Activated T-cell treated with anti-CD3 and anti-CD28 coated beads for 48 hours (primary cell): ENCODE measurements around the gene INHBC.

Experiments
- DNase-seq: peaks from one replicate; pipeline ENCODE4 v3.0.0-alpha.2; 2020; ENCODE audit warnings: low read depth

INHBC gene

GRCh38 chr12:57469296-57470164 lies 34.9 kb downstream of the INHBC start:
- DNase-seq, result no peak

DNA sequence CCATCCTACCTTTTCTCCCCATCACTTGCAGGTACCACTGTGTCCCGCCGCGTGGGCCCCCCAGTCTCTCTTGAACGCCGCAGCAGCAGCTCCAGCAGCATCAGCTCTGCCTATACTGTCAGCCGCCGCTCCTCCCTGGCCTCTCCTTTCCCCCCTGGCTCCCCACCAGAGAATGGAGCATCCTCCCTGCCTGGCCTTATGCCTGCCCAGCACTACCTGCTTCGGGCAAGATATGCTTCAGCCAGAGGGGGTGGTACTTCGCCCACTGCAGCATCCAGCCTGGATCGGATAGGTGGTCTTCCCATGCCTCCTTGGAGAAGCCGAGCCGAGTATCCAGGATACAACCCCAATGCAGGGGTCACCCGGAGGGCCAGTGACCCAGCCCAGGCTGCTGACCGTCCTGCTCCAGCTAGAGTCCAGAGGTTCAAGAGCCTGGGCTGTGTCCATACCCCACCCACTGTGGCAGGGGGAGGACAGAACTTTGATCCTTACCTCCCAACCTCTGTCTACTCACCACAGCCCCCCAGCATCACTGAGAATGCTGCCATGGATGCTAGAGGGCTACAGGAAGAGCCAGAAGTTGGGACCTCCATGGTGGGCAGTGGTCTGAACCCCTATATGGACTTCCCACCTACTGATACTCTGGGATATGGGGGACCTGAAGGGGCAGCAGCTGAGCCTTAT lies 35.8 kb downstream of the INHBC start:
- no peak for DNase-seq

DNA sequence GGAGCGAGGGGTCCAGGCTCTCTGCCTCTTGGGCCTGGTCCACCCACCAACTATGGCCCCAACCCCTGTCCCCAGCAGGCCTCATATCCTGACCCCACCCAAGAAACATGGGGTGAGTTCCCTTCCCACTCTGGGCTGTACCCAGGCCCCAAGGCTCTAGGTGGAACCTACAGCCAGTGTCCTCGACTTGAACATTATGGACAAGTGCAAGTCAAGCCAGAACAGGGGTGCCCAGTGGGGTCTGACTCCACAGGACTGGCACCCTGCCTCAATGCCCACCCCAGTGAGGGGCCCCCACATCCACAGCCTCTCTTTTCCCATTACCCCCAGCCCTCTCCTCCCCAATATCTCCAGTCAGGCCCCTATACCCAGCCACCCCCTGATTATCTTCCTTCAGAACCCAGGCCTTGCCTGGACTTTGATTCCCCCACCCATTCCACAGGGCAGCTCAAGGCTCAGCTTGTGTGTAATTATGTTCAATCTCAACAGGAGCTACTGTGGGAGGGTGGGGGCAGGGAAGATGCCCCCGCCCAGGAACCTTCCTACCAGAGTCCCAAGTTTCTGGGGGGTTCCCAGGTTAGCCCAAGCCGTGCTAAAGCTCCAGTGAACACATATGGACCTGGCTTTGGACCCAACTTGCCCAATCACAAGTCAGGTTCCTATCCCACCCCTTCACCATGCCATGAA lies 36.5 kb downstream of the INHBC start:
- DNase-seq, result no peak

- DNase-seq, result no peak
Measured at GRCh38 chr12:57471661-57472060, 37.1 kb downstream of the INHBC start.

GRCh38 chr12:57472391-57472790 lies 37.8 kb downstream of the INHBC start:
- DNase-seq, result no peak

- no peak for DNase-seq
Measured at GRCh38 chr12:57473392-57473791, 38.8 kb downstream of the INHBC start.

DNA sequence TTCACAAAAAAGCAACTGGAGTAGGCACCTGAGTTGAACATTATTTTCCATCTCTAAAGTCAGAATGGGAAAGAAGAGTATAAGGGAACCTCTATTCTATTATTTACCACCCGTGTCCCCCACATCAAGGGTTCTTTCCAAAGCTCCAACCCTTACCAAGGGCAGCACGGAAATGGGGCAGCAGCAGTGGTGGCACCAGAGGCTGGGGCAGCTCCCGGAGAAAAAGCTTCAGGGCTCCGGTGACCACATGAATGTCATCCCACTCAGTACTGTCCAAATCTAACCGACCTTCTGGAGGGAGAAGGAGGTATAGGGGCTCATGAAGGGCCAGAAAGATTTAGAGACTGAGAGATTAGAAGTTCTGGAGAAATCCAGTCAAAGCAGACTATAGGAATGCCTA lies 39.3 kb downstream of the INHBC start:
- no peak for DNase-seq

- no peak for DNase-seq
Measured at GRCh38 chr12:57474430-57474829, 39.8 kb downstream of the INHBC start.

GRCh38 chr12:57474862-57475261 lies 40.3 kb downstream of the INHBC start:
- DNase-seq, result no peak

DNA sequence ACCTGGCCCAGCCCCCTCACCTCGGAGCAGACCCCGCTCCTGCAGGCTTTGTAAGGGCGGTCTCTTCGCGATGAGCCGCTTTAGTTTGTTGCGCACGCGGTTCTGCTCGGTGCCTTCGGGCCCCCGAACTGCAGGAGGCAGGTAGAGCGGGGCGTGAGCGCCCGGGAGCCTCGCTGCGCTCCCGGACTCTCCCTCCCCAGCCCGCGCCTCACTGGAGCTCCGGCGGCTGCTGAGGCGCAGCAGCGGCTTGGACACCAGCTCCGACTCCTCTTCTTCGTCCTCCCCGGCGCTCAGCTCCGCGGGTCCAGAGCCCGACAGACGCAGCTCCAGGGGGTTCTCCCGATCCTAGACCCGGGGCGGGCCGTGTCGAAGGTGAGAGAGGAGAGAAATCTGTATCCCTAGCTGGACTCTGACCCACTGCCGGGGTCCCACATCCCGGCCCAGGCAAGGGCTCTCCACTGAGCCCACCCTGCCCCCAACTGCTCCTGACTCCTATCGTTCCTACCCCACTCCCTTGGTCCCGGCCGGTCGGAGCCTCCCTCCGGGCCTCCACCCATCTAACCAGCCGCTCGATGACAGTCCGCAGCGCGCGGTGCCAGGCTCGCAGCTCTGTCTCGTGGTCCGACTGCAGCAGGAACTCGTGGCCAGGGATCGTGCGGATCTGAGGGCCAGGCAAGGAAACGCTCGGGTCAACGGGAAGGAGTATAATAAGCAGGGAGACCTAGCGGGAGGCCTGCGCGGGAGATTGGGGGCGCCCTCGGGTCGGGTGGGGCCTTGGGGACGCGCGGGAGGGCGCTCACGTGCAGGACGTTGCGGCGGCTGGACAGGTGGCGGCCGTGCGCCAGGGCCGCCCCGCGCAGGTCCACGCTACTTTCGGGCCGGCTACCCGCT lies 40.9 kb downstream of the INHBC start:
- DNase-seq, result no peak

GRCh38 chr12:57476162-57476992 lies 41.8 kb downstream of the INHBC start:
- DNase-seq, result peak; percentile 79

- no peak for DNase-seq
Measured at GRCh38 chr12:57476993-57477709, 42.6 kb downstream of the INHBC start.

GRCh38 chr12:57477710-57478681 lies 43.4 kb downstream of the INHBC start:
- DNase-seq, result no peak

DNA sequence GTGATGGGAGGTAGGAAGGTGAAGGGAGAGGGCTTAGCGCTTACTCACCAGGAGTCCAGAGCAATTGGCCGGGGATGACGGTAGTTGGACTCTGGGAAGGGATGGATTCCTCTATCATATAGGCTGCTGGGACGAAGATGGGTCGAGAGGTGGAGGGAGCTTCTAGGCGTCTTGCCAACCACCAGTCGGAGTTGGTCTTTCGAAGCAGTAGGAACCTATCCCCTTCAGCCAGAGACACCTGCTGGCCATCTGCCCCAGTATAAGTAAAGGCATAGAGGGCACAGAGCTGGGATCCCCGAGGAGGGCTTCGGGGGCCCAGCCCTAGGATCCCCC lies 44.4 kb downstream of the INHBC start:
- DNase-seq, result no peak

- DNase-seq, result no peak
Measured at GRCh38 chr12:57479376-57480115, 45.0 kb downstream of the INHBC start, which contains the start of gene ARHGAP9. ARHGAP9 (minus strand) TSS chr12:57479866; CDS start chr12:57479406, 460 bp downstream.

DNA sequence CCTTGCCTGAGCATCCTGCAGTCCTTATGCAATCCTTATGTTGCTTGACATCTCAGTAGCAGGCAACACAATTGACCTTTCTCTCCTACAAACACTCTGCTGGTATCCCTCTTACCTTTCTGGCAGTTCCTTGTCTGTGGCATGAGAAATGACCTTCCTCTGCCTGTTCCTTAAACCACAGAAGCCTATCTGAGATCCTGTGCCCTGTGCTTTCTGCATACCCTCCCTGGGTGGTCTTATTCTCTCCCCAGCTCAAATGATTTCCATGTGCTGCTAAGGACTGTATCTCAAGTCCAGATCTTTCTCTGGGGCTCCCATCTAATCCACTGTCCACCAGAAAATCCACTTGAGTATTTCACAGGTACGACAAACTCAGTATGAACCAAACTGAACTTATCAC lies 47.1 kb downstream of the INHBC start:
- DNase-seq, result no peak

- no peak for DNase-seq
Measured at GRCh38 chr12:57483466-57483865, 48.9 kb downstream of the INHBC start.

DNA sequence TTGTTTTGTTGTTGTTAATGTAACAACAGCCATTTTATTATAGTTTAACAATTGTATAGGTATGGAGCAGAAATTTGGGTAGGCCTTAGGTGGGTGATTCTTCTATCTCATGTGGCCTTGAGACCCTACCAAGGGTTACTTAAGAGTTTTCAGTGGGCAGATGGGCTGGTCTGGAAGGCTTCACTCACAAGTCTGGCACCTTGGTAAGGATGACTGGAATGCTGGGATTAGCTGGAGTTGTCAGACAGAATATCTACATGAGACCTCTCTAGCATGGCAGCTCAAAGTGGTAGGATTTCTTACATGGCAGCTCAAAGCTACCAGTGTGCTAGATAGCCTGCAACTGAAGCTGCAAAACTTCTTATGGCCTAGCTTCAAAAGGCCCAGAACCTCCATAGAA lies 51.1 kb downstream of the INHBC start:
- no peak for DNase-seq
